Naive B cell (primary cell): ENCODE results near the gene CDY2A. TPM values are rescaled to one million over a fixed set of nuclear protein-coding genes. Genes with fewer than 3 reads are reported as not detected.

Experiments used
- polyA plus RNA-seq, 6 donors: library from polyadenylated mRNA; unstranded; fragments of 300-500 nt; fragmentation: Illumina TruSeq; gene quantifications; one replicate each; pipeline ENCODE4 v1.2.3, GENCODE V29; 2021; ENCODE audit warnings: low read depth in 6 of 6

Gene CDY2A
- polyA plus RNA-seq, 6 donors from 2014 or later = not detected

Other genes with a start within 250 kb of the CDY2A start
- not detected for gene CDY2B, start 145.6 kb upstream of the CDY2A start, polyA plus RNA-seq